Peyer's patch (tissue), 4 donors: ENCODE results near the gene INHBA.

Experiments
- CTCF ChIP-seq, 6 experiments: fragments of 450-650 bp in 4 of 6; fragments of 200-600 bp in 2 of 6; sonication (generic) in 1 of 6; IDR thresholded peaks; one replicate each; pipeline ENCODE4 v1.5.1; 2017 to 2019; ENCODE audit warnings: antibody characterized with exemption in 6 of 6, mild to moderate bottlenecking in 3 of 6, moderate library complexity in 1 of 6
- POLR2A ChIP-seq, 2 donors: fragments of 450-650 bp; IDR thresholded peaks; one replicate each; pipeline ENCODE4 v1.5.1; 2017; ENCODE audit warnings: antibody characterized with exemption in 2 of 2, mild to moderate bottlenecking in 2 of 2, moderate library complexity in 2 of 2

GRCh38 chr7:41747961-41748360 lies 45.1 kb upstream of the INHBA start:
- TF ChIP-seq CTCF (IDR thresholded peaks at IDR 0.05) (no peak), POLR2A (IDR thresholded peaks at IDR 0.05) (no peak)
